Prostate gland (tissue), 1 donor: Measurements from ENCODE around the gene CLDND1.

Source experiments
- POLR2A ChIP-seq: fragments of 450-650 bp; IDR thresholded peaks from one replicate; pipeline ENCODE4 v1.6.1; 2016; ENCODE audit warnings: antibody characterized with exemption, mild to moderate bottlenecking
- POLR2AphosphoS5 ChIP-seq: sonication (generic); formaldehyde crosslinking; IDR thresholded peaks from one replicate; pipeline ENCODE4 v1.6.1; 2017; ENCODE audit warnings: antibody characterized with exemption

GRCh38 chr3:98534734-98535133, 12.0 kb upstream of the CLDND1 start:
- TF ChIP-seq POLR2A, result no peak
- no peak for TF ChIP-seq POLR2AphosphoS5
